ENCODE data around the gene ELOVL3.

GRCh38 chr10:102268375-102268888 is 42.3 kb downstream of the ELOVL3 start:
- TF ChIP-seq CTCF (IDR thresholded peaks at IDR 0.05): no peak
- no peak for TF ChIP-seq EP300 (IDR thresholded peaks at IDR 0.05)
- TF ChIP-seq POLR2AphosphoS5 (IDR thresholded peaks at IDR 0.05): no peak
- TF ChIP-seq POLR2A (IDR thresholded peaks at IDR 0.05): no peak

All from stomach (tissue), 4 donors.